Smooth muscle cell of the umbilical artery (primary cell): ENCODE data around the gene DEFB118. TPM values are rescaled to one million over a fixed set of nuclear protein-coding genes. Genes with fewer than 3 reads are reported as not detected.

Experiments
- total RNA-seq: library from RNA; depleted of rRNA; stranded (reverse); fragments of >200 nt; gene quantifications from 2 replicates; pipeline ENCODE4 v1.2.3, GENCODE V29; 2014

DEFB118 gene, protein sequence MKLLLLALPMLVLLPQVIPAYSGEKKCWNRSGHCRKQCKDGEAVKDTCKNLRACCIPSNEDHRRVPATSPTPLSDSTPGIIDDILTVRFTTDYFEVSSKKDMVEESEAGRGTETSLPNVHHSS
- not detected in 2 replicates for total RNA-seq

DNA sequence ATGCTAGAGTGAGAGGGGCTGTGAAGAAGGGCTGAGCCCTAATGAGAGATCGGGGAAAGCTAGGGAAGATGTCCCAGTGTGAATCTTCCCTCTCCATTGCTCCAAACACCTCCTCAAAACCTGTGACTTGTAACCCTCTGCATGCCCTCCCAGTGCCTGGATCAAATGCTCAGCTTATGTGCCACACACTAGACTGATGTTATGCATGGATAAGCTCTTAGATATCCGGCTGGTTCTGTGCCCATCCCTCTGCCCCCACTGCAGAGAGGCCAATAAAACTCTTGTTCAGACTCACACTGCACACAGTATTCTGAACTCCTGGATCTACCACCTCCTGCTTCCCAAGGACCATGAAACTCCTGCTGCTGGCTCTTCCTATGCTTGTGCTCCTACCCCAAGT lies at the start of gene DEFB118:
DEFB118 (plus strand) TSS at position 301 of the 400 bp plus-strand sequence; CDS start at position 351, 50 bp downstream.

DNA sequence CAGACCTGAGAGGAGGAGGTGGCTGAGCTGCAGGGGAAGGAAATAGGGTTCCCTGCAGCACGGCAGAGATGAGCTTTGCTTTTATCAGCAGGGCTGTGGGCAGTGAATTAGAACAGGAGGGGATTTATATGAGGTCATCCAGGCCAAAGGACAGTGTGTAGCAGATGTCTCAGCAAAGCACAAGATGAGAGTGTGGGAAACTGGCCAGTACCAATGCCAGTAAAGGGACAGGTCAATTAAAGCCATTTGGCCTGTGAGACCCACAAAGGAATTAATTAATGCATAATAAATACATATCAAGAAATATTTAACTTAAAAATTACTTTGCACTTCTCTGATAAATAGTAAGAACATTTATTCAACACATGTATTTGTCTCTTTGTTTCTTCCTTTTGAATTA lies 22.1 kb downstream of the DEFB118 start, which contains the start of gene DEFB119:
DEFB119 (minus strand) TSS at position 101 of the 400 bp plus-strand sequence. CDS start 107 bp downstream, outside the sequence.

DNA sequence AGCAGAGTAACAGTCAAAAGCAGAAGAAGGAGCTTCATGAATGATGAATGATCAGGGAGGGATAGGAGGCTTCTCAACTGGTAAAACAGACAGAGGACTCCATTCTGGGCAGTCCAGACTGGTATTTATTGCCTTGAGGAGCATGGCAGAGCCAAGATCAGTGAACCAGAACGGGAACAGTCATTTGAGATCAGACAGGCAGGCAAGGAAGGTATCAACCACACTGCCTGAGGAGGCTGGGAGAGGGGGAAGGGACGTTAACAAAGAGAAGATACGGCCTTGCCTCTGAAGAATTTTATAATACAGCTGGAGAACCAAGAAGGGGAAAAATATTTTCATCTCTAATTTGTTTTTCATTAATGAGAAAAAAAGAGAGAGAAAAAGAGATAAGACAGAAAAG lies 37.7 kb downstream of the DEFB118 start, which contains the start of gene DEFB121:
DEFB121 (minus strand) TSS at position 101 of the 400 bp plus-strand sequence; CDS start at position 38, 63 bp downstream.

Other genes with a start within 250 kb of the DEFB118 start
- not detected in 2 replicates for gene DEFB115, start 110.9 kb upstream of the DEFB118 start, total RNA-seq
- gene DEFB116, start 60.0 kb upstream of the DEFB118 start, total RNA-seq, result not detected in 2 replicates
- not detected in 2 replicates for gene DEFB119, start 22.0 kb downstream of the DEFB118 start, total RNA-seq
- not detected in 2 replicates for gene DEFB121, start 37.6 kb downstream of the DEFB118 start, total RNA-seq
- not detected in 2 replicates for gene DEFB123, start 72.0 kb downstream of the DEFB118 start, total RNA-seq
- not detected in 2 replicates for gene DEFB124, start 106.5 kb downstream of the DEFB118 start, total RNA-seq
- gene REM1, start 106.7 kb downstream of the DEFB118 start, total RNA-seq, result not detected in 2 replicates
- gene HM13, start 145.8 kb downstream of the DEFB118 start, total RNA-seq, result 76.9 and 97.2 TPM in 2 replicates
- gene ID1, start 236.7 kb downstream of the DEFB118 start, total RNA-seq, result 37.3 and 55.8 TPM in 2 replicates